ENCODE measurements around the gene TRPM7. TPM values are rescaled to one million over a fixed set of nuclear protein-coding genes. Genes with fewer than 3 reads are reported as not detected.

TRPM7 gene
- total RNA-seq, 1 experiment from 2014 or later: 35.1 TPM

GRCh38 chr15:50546566-50546965 lies 140.0 kb downstream of the TRPM7 start, which contains the start of gene USP50:
Gene USP50 (minus strand): TSS chr15:50546666. CDS start chr15:50546525, 141 bp downstream.
- no peak within 1 kb of the TSS for H3K18ac ChIP-seq (ENCODE audit: insufficient read length, low read depth, low read length)
- no peak for TF ChIP-seq CTCF (conservative IDR thresholded peaks at IDR 0.05)
- H3K27ac ChIP-seq (ENCODE audit: insufficient read length, low read depth, low read length): no peak within 1 kb of the TSS
- no peak within 1 kb of the TSS for H3K4me2 ChIP-seq (ENCODE audit: insufficient read depth, insufficient read length, low read length)
- no peak within 1 kb of the TSS for H4K5ac ChIP-seq (ENCODE audit: insufficient read length, low read depth, low read length)
- H2BK12ac ChIP-seq (ENCODE audit: insufficient read length, low read depth, low read length): no peak within 1 kb of the TSS
- no peak within 1 kb of the TSS for H3K14ac ChIP-seq (ENCODE audit: insufficient read depth, low read length)
- H3K4ac ChIP-seq (ENCODE audit: low read depth, low read length): no peak within 1 kb of the TSS
- H3K4me3 Mint-ChIP-seq: no peak within 1 kb of the TSS
- no peak within 1 kb of the TSS for H2BK15ac ChIP-seq (ENCODE audit: low read depth, low read length)
- H2BK5ac ChIP-seq (ENCODE audit: insufficient read length, low read length): no peak within 1 kb of the TSS
- DNase-seq: no peak
- H2AK5ac ChIP-seq (ENCODE audit: insufficient read length, low read length): no peak within 1 kb of the TSS
- no peak within 1 kb of the TSS for H3K27ac Mint-ChIP-seq
- no peaks in the 10 kb centered on the region; a peak in 1 of 7 replicates for H3K36me3 Mint-ChIP-seq (ENCODE audit: insufficient read depth in 1 of 3, low read depth in 3 of 3)
- H2BK120ac ChIP-seq (ENCODE audit: low read depth, low read length, poor library complexity, severe bottlenecking): no peak within 1 kb of the TSS
- H3K9me3 ChIP-seq (ENCODE audit: control insufficient read depth, low read depth, low read length): no peaks in the 10 kb centered on the region
- no peak within 1 kb of the TSS for H4K91ac ChIP-seq (ENCODE audit: insufficient read length, low read depth, low read length)
- no peak within 1 kb of the TSS for H2AFZ ChIP-seq (ENCODE audit: low read length)
- no CpG with 5 or more reads among the region's 5 CpGs for WGBS (ENCODE audit: extremely low coverage, insufficient read length, low lambda C conversion rate)
- no peaks in the 10 kb centered on the region; the same call in 1 of the 2 replicates for H3K4me1 ChIP-seq (ENCODE audit: insufficient read depth, low read length)
- no peaks in the 10 kb centered on the region for H3K79me2 ChIP-seq (ENCODE audit: insufficient read depth, low read length)
- H3K4me1 Mint-ChIP-seq: peaks cover 5 to 6% of the 10 kb centered on the region in 2 experiments
- H3K79me1 ChIP-seq (ENCODE audit: insufficient read depth, low read depth, low read length, poor library complexity, severe bottlenecking): no peaks in the 10 kb centered on the region
- H3K23me2 ChIP-seq (ENCODE audit: insufficient read length, low read depth, low read length, poor library complexity, severe bottlenecking): no peaks in the 10 kb centered on the region
- H4K8ac ChIP-seq (replicated peaks; ENCODE audit: insufficient read length, low read depth, low read length): no peak within 1 kb of the TSS
- H3K56ac ChIP-seq (ENCODE audit: insufficient read length, low read depth, low read length): no peak within 1 kb of the TSS
- no peak within 1 kb of the TSS for H3K9ac ChIP-seq (ENCODE audit: extremely low read depth, insufficient read length, low read length)
- H3K27me3 ChIP-seq (ENCODE audit: insufficient read depth, low read length): no peaks in the 10 kb centered on the region
- no peak within 1 kb of the TSS for H3K23ac ChIP-seq (ENCODE audit: insufficient read length, low read depth, low read length)
- no peaks in the 10 kb centered on the region for H4K20me1 ChIP-seq (ENCODE audit: control insufficient read depth, insufficient read depth, insufficient read length)
- no peak within 1 kb of the TSS for H2BK20ac ChIP-seq (ENCODE audit: low read depth, low read length, poor library complexity, severe bottlenecking)
- no peak within 1 kb of the TSS for H3T11ph ChIP-seq (ENCODE audit: low read length)
- H3K27me3 Mint-ChIP-seq (ENCODE audit: low read depth): peaks cover 2% of the 10 kb centered on the region
- no peaks in the 10 kb centered on the region; a peak in 1 of 5 replicates for H3K9me3 Mint-ChIP-seq
